ENCODE data around the gene STAP2.

DNA sequence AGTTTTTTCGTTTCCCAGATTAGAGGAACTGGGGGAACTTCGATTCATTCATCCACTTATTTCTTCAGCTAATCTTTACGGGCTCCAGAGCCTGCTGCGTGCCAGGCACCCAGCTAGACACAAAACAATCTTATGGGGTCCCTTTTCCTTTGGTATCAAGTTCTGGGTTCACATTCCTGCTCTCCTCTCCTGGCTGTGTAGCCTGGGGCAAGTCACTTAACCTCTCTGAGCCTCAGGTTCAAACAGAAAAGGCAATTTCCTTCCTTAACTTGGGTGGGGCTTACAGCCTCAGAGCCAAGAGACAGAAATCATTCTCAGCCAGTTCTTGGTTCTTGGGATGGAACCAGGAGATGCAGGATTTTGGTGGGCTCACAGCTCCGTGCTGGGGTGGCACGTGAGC, 53.7 kb downstream of the STAP2 start:
- TF ChIP-seq EZH2 (IDR thresholded peaks at IDR 0.05) (no peak), POLR2AphosphoS5 (IDR thresholded peaks at IDR 0.05; ENCODE audit: borderline replicate concordance, low read depth, low read length) (no peak)
